Activated naive CD4-positive, alpha-beta T cell treated with anti-CD3 and anti-CD28 coated beads for 36 hours (primary cell): ENCODE data around the gene DUSP22. TPM values are rescaled to one million over a fixed set of nuclear protein-coding genes. Genes with fewer than 3 reads are reported as not detected.
"Not testable (repeated sequence)": the region's sequence is repeated elsewhere in the genome, so short reads cannot be mapped to it uniquely, and the experiment has no call there.

Source experiments
- CTCF ChIA-PET: fragments of 350-600 bp; sonication (Branson Sonifier 250); formaldehyde crosslinking; loops from one replicate; lab custom pipeline; 2021; ENCODE audit warnings: antibody characterized with exemption; lab: Charles Lee
- DNase-seq: peaks from one replicate; pipeline ENCODE4 v3.0.0-alpha.2; 2020
- H3K27ac Mint-ChIP-seq: one replicate; pipeline ENCODE4 v1.8.0; 2021; ENCODE audit warnings: mild to moderate bottlenecking, mixed read lengths
- H3K27me3 Mint-ChIP-seq: one replicate; pipeline ENCODE4 v1.8.0; 2021; ENCODE audit warnings: low read depth, mixed read lengths
- H3K36me3 Mint-ChIP-seq: one replicate; pipeline ENCODE4 v1.8.0; 2021; ENCODE audit warnings: low read depth, mixed read lengths
- H3K4me1 Mint-ChIP-seq: one replicate; pipeline ENCODE4 v1.8.0; 2021; ENCODE audit warnings: low read depth, mixed read lengths
- H3K4me3 Mint-ChIP-seq: one replicate; pipeline ENCODE4 v1.8.0; 2021; ENCODE audit warnings: mild to moderate bottlenecking, moderate library complexity, mixed read lengths
- H3K9me3 Mint-ChIP-seq: one replicate; pipeline ENCODE4 v1.8.0; 2021; ENCODE audit warnings: mixed read lengths
- intact Hi-C: fragments of 100-400 bp; cut with micrococcal nuclease; formaldehyde crosslinking; loops from one replicate; pipeline ENCODE4 v1.15.1; 2023
- total RNA-seq, 2 experiments: library from RNA; stranded (reverse); gene quantifications; one replicate each; pipeline ENCODE4 v1.2.3, GENCODE V29; 2021

DUSP22 gene
- total RNA-seq, 2 experiments from 2014 or later = 44.6 to 46.9 TPM

GRCh38 chr6:364609-365540 lies 72.6 kb downstream of the DUSP22 start:
- H3K4me1 Mint-ChIP-seq = no peaks in the 10 kb centered on the region
- H3K4me3 Mint-ChIP-seq = no peak overlapping the region
- H3K9me3 Mint-ChIP-seq = peaks cover 12% of the 10 kb centered on the region
- no peak for DNase-seq
- peaks cover 2% of the 10 kb centered on the region for H3K27me3 Mint-ChIP-seq
- intact Hi-C loops = no loop called here
- no peak overlapping the region for H3K27ac Mint-ChIP-seq
- CTCF ChIA-PET = interaction anchor here (0.7 kb wide), 1 partner anchor 43 kb away, joined by 3 read pairs; no protein-coding TSS in a partner anchor
- no peaks in the 10 kb centered on the region for H3K36me3 Mint-ChIP-seq

GRCh38 chr6:365835-366234 lies 73.5 kb downstream of the DUSP22 start:
- no peak for DNase-seq
- Mint-ChIP-seq H3K27me3 (peaks cover 5% of the 10 kb centered on the region), H3K36me3 (no peaks in the 10 kb centered on the region), H3K4me3 (no peak overlapping the region), H3K27ac (no peak overlapping the region), H3K9me3 (peaks cover 12% of the 10 kb centered on the region), H3K4me1 (no peaks in the 10 kb centered on the region)
- CTCF ChIA-PET = no interaction called here
- intact Hi-C loops = no loop called here

- H3K9me3 Mint-ChIP-seq = peaks cover 12% of the 10 kb centered on the region
- no peaks in the 10 kb centered on the region for H3K36me3 Mint-ChIP-seq
- no peak overlapping the region for H3K27ac Mint-ChIP-seq
- H3K4me1 Mint-ChIP-seq = no peaks in the 10 kb centered on the region
- CTCF ChIA-PET = no interaction called here
- intact Hi-C loops = no loop called here
- DNase-seq = no peak
- no peak overlapping the region for H3K4me3 Mint-ChIP-seq
- peaks cover 5% of the 10 kb centered on the region for H3K27me3 Mint-ChIP-seq
Observed at GRCh38 chr6:366389-367297, 74.4 kb downstream of the DUSP22 start.

- intact Hi-C loops = no loop called here
- no peak overlapping the region for H3K27ac Mint-ChIP-seq
- no peaks in the 10 kb centered on the region for H3K36me3 Mint-ChIP-seq
- H3K27me3 Mint-ChIP-seq = peaks cover 5% of the 10 kb centered on the region
- peaks cover 12% of the 10 kb centered on the region for H3K9me3 Mint-ChIP-seq
- H3K4me3 Mint-ChIP-seq = no peak overlapping the region
- H3K4me1 Mint-ChIP-seq = no peaks in the 10 kb centered on the region
- CTCF ChIA-PET = no interaction called here
- DNase-seq = no peak
Observed at GRCh38 chr6:367298-367794, 75.1 kb downstream of the DUSP22 start.

- Mint-ChIP-seq H3K4me1 (peaks cover 4% of the 10 kb centered on the region), H3K27ac (no peak overlapping the region)
- intact Hi-C loops = no loop called here
Observed at GRCh38 chr6:367891-368630, 75.8 kb downstream of the DUSP22 start.

GRCh38 chr6:369559-370431 lies 77.5 kb downstream of the DUSP22 start:
- no peak for DNase-seq
- CTCF ChIA-PET = interaction anchor here (0.6 to 1.4 kb wide), 3 partner anchors 14 to 426 kb away, joined by 3 to 4 read pairs (median 4); no protein-coding TSS in a partner anchor
- Mint-ChIP-seq H3K9me3 (no peaks in the 10 kb centered on the region), H3K36me3 (no peaks in the 10 kb centered on the region), H3K4me3 (no peak overlapping the region), H3K27ac (no peak overlapping the region), H3K27me3 (peaks cover 18% of the 10 kb centered on the region), H3K4me1 (peaks cover 4% of the 10 kb centered on the region)
- intact Hi-C loops = no loop called here

More at GRCh38 chr6:367891-368630, 75.8 kb downstream of the DUSP22 start:
- Mint-ChIP-seq H3K4me3 (no peak overlapping the region), H3K36me3 (no peaks in the 10 kb centered on the region), H3K27me3 (peaks cover 11% of the 10 kb centered on the region), H3K9me3 (peaks cover 7% of the 10 kb centered on the region)
- CTCF ChIA-PET = interaction anchor here (1.4 kb wide), 1 partner anchor 12 kb away, joined by 3 read pairs; no protein-coding TSS in a partner anchor
- no peak for DNase-seq

- peaks cover 4% of the 10 kb centered on the region for H3K4me1 Mint-ChIP-seq
- peaks cover 22% of the 10 kb centered on the region for H3K27me3 Mint-ChIP-seq
- CTCF ChIA-PET = interaction anchor here (0.9 kb wide), 1 partner anchor 183 kb away, joined by 4 read pairs; no protein-coding TSS in a partner anchor
- DNase-seq = no peak
- intact Hi-C loops = no loop called here
- H3K4me3 Mint-ChIP-seq = no peak overlapping the region
- no peak overlapping the region for H3K27ac Mint-ChIP-seq
- no peaks in the 10 kb centered on the region for H3K9me3 Mint-ChIP-seq
- H3K36me3 Mint-ChIP-seq = no peaks in the 10 kb centered on the region
Observed at GRCh38 chr6:370555-370954, 78.3 kb downstream of the DUSP22 start.

- H3K36me3 Mint-ChIP-seq, DNase-seq, H3K4me1 Mint-ChIP-seq, H3K27ac Mint-ChIP-seq, H3K9me3 Mint-ChIP-seq, H3K4me3 Mint-ChIP-seq, intact Hi-C loops: not testable (repeated sequence)
- peaks cover 22% of the 10 kb centered on the region for H3K27me3 Mint-ChIP-seq
- CTCF ChIA-PET = interaction anchor here (0.7 to 1.2 kb wide), 2 partner anchors 222 to 503 kb away, joined by 3 read pairs; no protein-coding TSS in a partner anchor
Observed at GRCh38 chr6:371851-372250, 79.6 kb downstream of the DUSP22 start.

GRCh38 chr6:372336-372911 lies 80.1 kb downstream of the DUSP22 start:
- CTCF ChIA-PET = interaction anchor here (1.2 kb wide), 1 partner anchor 222 kb away, joined by 3 read pairs; no protein-coding TSS in a partner anchor
- intact Hi-C loops = no loop called here
- no peak overlapping the region for H3K27ac Mint-ChIP-seq
- peaks cover 8% of the 10 kb centered on the region for H3K4me1 Mint-ChIP-seq
- no peaks in the 10 kb centered on the region for H3K36me3 Mint-ChIP-seq
- peaks cover 22% of the 10 kb centered on the region for H3K27me3 Mint-ChIP-seq
- H3K9me3 Mint-ChIP-seq = no peaks in the 10 kb centered on the region
- H3K4me3 Mint-ChIP-seq = no peak overlapping the region
- DNase-seq = no peak

- H3K4me3 Mint-ChIP-seq = no peak overlapping the region
- CTCF ChIA-PET = no interaction called here
- H3K36me3 Mint-ChIP-seq = no peaks in the 10 kb centered on the region
- no peak overlapping the region for H3K27ac Mint-ChIP-seq
- intact Hi-C loops = no loop called here
- no peak for DNase-seq
- H3K27me3 Mint-ChIP-seq = peaks cover 25% of the 10 kb centered on the region
- H3K4me1 Mint-ChIP-seq = peaks cover 8% of the 10 kb centered on the region
- no peaks in the 10 kb centered on the region for H3K9me3 Mint-ChIP-seq
Observed at GRCh38 chr6:373031-373430, 80.7 kb downstream of the DUSP22 start.
